HG02884 (cell line): ENCODE measurements around the gene XIAP.

Source experiments
- ATAC-seq: cut with Tn5 transposase; IDR thresholded peaks from one replicate; pipeline ENCODE4 v1.9.1; 2021; ENCODE audit warnings: mild to moderate bottlenecking, moderate library complexity; ENCODE audit not compliant: unreplicated experiment

Gene XIAP

GRCh38 chrX:123959281-123960063 lies 99.6 kb downstream of the XIAP start:
- no peak for ATAC-seq

- ATAC-seq, result no peak
Measured at GRCh38 chrX:123960956-123961267, 101.1 kb downstream of the XIAP start.

- ATAC-seq, result no peak
Measured at GRCh38 chrX:123961268-123962005, 101.6 kb downstream of the XIAP start, which contains the start of gene STAG2. STAG2 (plus strand) TSS chrX:123961706; CDS start chrX:124022628, 60,922 bp downstream.

GRCh38 chrX:123962006-123962467 lies 102.2 kb downstream of the XIAP start:
- no peak for ATAC-seq

- ATAC-seq, result peak; percentile 61
Measured at GRCh38 chrX:123962794-123963373, 103.0 kb downstream of the XIAP start.
